Transverse colon (tissue), 4 donors: ENCODE results near the gene MAMDC2.
A peak's percentile ranks its signal among the peaks of the same experiment; 100 is the strongest.

ENCODE experiments used
- POLR2A ChIP-seq: fragments of 450-650 bp; IDR thresholded peaks from one replicate; pipeline ENCODE4 v1.6.1; 2016; ENCODE audit warnings: antibody characterized with exemption, mild to moderate bottlenecking, moderate library complexity
- POLR2AphosphoS5 ChIP-seq, 3 donors: sonication (generic); formaldehyde crosslinking; IDR thresholded peaks; one replicate each; pipeline ENCODE4 v1.6.1; 2016; ENCODE audit warnings: antibody characterized with exemption in 3 of 3
- TF ChIP-seq, protein P1 (sequence below), 5 experiments: fragments of 200-600 bp in 3 of 5; fragments of 450-650 bp in 2 of 5; sonication (generic) in 3 of 5; IDR thresholded peaks; 1 replicate in 2 of 5; 2 replicates in 3 of 5; pipeline ENCODE4 v1.5.1; 2016 to 2017; ENCODE audit warnings: antibody characterized with exemption in 5 of 5, inconsistent platforms in 3 of 5, mild to moderate bottlenecking in 2 of 5, moderate library complexity in 1 of 5

GRCh38 chr9:70229579-70229978 is 185.9 kb downstream of the MAMDC2 start:
- no peak for TF ChIP-seq POLR2A
- TF ChIP-seq, protein P1, sequence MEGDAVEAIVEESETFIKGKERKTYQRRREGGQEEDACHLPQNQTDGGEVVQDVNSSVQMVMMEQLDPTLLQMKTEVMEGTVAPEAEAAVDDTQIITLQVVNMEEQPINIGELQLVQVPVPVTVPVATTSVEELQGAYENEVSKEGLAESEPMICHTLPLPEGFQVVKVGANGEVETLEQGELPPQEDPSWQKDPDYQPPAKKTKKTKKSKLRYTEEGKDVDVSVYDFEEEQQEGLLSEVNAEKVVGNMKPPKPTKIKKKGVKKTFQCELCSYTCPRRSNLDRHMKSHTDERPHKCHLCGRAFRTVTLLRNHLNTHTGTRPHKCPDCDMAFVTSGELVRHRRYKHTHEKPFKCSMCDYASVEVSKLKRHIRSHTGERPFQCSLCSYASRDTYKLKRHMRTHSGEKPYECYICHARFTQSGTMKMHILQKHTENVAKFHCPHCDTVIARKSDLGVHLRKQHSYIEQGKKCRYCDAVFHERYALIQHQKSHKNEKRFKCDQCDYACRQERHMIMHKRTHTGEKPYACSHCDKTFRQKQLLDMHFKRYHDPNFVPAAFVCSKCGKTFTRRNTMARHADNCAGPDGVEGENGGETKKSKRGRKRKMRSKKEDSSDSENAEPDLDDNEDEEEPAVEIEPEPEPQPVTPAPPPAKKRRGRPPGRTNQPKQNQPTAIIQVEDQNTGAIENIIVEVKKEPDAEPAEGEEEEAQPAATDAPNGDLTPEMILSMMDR (IDR thresholded peaks at IDR 0.05) = peak in 3 of 5 experiments; percentile 9 to 16 (median 10)
- no peak for TF ChIP-seq POLR2AphosphoS5 (IDR thresholded peaks at IDR 0.05)
